Osteocyte (in vitro differentiated cells): Measurements from ENCODE around the gene EFNA1. TPM values are rescaled to one million over a fixed set of nuclear protein-coding genes. Genes with fewer than 3 reads are reported as not detected.

Experiments used
- DNase-seq: peaks from one replicate; pipeline ENCODE4 v3.0.0; 2021; ENCODE audit warnings: mixed read lengths; ENCODE audit not compliant: unreplicated experiment; ENCODE audit errors: extremely low spot score
- H3K27ac Mint-ChIP-seq: one replicate; pipeline ENCODE4 v1.8.0; 2021; ENCODE audit warnings: mild to moderate bottlenecking, mixed read lengths; ENCODE audit not compliant: unreplicated experiment
- H3K27me3 Mint-ChIP-seq: one replicate; pipeline ENCODE4 v1.8.0; 2021; ENCODE audit warnings: mixed read lengths; ENCODE audit not compliant: unreplicated experiment
- H3K36me3 Mint-ChIP-seq: one replicate; pipeline ENCODE4 v1.8.0; 2021; ENCODE audit warnings: mixed read lengths; ENCODE audit not compliant: unreplicated experiment
- H3K4me1 Mint-ChIP-seq: one replicate; pipeline ENCODE4 v1.8.0; 2021; ENCODE audit warnings: mixed read lengths; ENCODE audit not compliant: unreplicated experiment
- H3K4me3 Mint-ChIP-seq: one replicate; pipeline ENCODE4 v1.8.0; 2021; ENCODE audit warnings: mild to moderate bottlenecking, moderate library complexity, mixed read lengths; ENCODE audit not compliant: unreplicated experiment
- H3K9me3 Mint-ChIP-seq: one replicate; pipeline ENCODE4 v1.8.0; 2021; ENCODE audit warnings: mixed read lengths; ENCODE audit not compliant: unreplicated experiment
- CTCF ChIP-seq: fragments of 200-600 bp; sonication (generic); IDR thresholded peaks from 2 replicates; pipeline ENCODE4 v1.5.0; 2021; ENCODE audit warnings: antibody characterized with exemption, mild to moderate bottlenecking, moderate library complexity
- total RNA-seq: library from RNA; stranded (reverse); gene quantifications from 2 replicates; pipeline ENCODE4 v1.2.1, GENCODE V29; 2021

EFNA1 gene
- total RNA-seq, 1 donor from 2014 or later, result 31.3 TPM

GRCh38 chr1:155083865-155084721 is 43.6 kb upstream of the EFNA1 start:
- peaks cover 39% of the 10 kb centered on the region for H3K4me1 Mint-ChIP-seq
- H3K9me3 Mint-ChIP-seq, result no peaks in the 10 kb centered on the region
- H3K4me3 Mint-ChIP-seq, result peak overlapping the region; percentile 90
- peaks cover 2% of the 10 kb centered on the region for H3K36me3 Mint-ChIP-seq
- no peak for DNase-seq
- peak overlapping the region; percentile 89 for H3K27ac Mint-ChIP-seq
- H3K27me3 Mint-ChIP-seq, result peaks cover 33% of the 10 kb centered on the region
- TF ChIP-seq CTCF, result no peak

GRCh38 chr1:155084722-155085503 is 42.8 kb upstream of the EFNA1 start:
- H3K27me3 Mint-ChIP-seq, result peaks cover 25% of the 10 kb centered on the region

GRCh38 chr1:155085504-155086127 is 42.1 kb upstream of the EFNA1 start:
- Mint-ChIP-seq H3K9me3 (no peaks in the 10 kb centered on the region), H3K4me1 (peaks cover 30% of the 10 kb centered on the region), H3K36me3 (no peaks in the 10 kb centered on the region), H3K27me3 (peaks cover 25% of the 10 kb centered on the region), H3K4me3 (peak overlapping the region; percentile 90), H3K27ac (peak overlapping the region; percentile 89)
- no peak for DNase-seq
- TF ChIP-seq CTCF, result no peak

More at GRCh38 chr1:155084722-155085503, 42.8 kb upstream of the EFNA1 start:
- no peaks in the 10 kb centered on the region for H3K9me3 Mint-ChIP-seq
- TF ChIP-seq CTCF, result peak; percentile 92
- peak overlapping the region; percentile 89 for H3K27ac Mint-ChIP-seq
- peaks cover 31% of the 10 kb centered on the region for H3K4me1 Mint-ChIP-seq
- no peaks in the 10 kb centered on the region for H3K36me3 Mint-ChIP-seq
- peak; percentile 97 for DNase-seq
- peak overlapping the region; percentile 90 for H3K4me3 Mint-ChIP-seq

- peaks cover 21% of the 10 kb centered on the region for H3K27me3 Mint-ChIP-seq
- peak; percentile 97 for TF ChIP-seq CTCF
- peak overlapping the region; percentile 56 for H3K4me3 Mint-ChIP-seq
Measured at GRCh38 chr1:155086128-155086741, 41.4 kb upstream of the EFNA1 start.

More at GRCh38 chr1:155086128-155086741, 41.4 kb upstream of the EFNA1 start:
- H3K4me1 Mint-ChIP-seq, result peaks cover 29% of the 10 kb centered on the region
- no peaks in the 10 kb centered on the region for H3K9me3 Mint-ChIP-seq
- DNase-seq, result peak; percentile 93
- no peaks in the 10 kb centered on the region for H3K36me3 Mint-ChIP-seq
- H3K27ac Mint-ChIP-seq, result no peak overlapping the region
